ENCODE results near the gene ERN1.

ERN1 gene

DNA sequence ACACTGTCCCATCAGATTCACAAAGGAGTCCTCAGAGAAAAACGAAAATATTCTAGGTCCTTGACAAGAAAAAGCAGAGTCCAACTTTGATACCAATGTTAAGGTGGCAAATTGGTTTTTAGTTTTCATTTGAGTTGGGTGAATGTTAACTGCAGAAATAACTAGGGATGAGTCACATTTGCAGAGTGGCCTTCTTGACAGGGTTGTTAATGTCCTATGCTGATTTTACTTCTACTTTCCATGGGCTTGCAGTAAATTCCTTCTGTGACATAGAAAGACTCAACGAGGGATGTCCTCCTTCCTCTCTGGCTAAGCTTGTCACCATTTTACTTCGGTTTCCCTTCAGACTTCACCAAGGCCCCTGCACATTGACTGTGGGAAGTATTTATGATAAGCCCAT is 62.3 kb downstream of the ERN1 start:
- Histone ChIP-seq H3K27ac (no peak overlapping the region), H3K36me3 (peaks cover 49 to 93% (median 65%) of the 10 kb centered on the region in 3 donors), H3K27me3 (no peaks in the 10 kb centered on the region), H3K9me3 (peaks cover 2 to 15% (median 6%) of the 10 kb centered on the region in 3 donors), H3K4me3 (no peak overlapping the region), H3K4me1 (no peaks in the 10 kb centered on the region)
- intact Hi-C loops (cut with DNase I; ENCODE audit: low total_unique reads): loop anchor here (10.0 kb wide), 1 partner anchor 67 kb away; the partner anchor contains the start of gene ERN1
- no peak for DNase-seq
- TF ChIP-seq, protein P1, sequence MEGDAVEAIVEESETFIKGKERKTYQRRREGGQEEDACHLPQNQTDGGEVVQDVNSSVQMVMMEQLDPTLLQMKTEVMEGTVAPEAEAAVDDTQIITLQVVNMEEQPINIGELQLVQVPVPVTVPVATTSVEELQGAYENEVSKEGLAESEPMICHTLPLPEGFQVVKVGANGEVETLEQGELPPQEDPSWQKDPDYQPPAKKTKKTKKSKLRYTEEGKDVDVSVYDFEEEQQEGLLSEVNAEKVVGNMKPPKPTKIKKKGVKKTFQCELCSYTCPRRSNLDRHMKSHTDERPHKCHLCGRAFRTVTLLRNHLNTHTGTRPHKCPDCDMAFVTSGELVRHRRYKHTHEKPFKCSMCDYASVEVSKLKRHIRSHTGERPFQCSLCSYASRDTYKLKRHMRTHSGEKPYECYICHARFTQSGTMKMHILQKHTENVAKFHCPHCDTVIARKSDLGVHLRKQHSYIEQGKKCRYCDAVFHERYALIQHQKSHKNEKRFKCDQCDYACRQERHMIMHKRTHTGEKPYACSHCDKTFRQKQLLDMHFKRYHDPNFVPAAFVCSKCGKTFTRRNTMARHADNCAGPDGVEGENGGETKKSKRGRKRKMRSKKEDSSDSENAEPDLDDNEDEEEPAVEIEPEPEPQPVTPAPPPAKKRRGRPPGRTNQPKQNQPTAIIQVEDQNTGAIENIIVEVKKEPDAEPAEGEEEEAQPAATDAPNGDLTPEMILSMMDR (IDR thresholded peaks at IDR 0.05): no peak

- no peak for DNase-seq
- Histone ChIP-seq H3K4me3 (no peak overlapping the region), H3K9me3 (peaks cover 2 to 15% (median 6%) of the 10 kb centered on the region in 3 donors), H3K4me1 (no peaks in the 10 kb centered on the region), H3K36me3 (peaks cover 42 to 95% (median 59%) of the 10 kb centered on the region in 3 donors), H3K27ac (no peak overlapping the region), H3K27me3 (no peaks in the 10 kb centered on the region)
- TF ChIP-seq, protein P1 (IDR thresholded peaks at IDR 0.05): no peak
- intact Hi-C loops (cut with DNase I; ENCODE audit: low total_unique reads): loop anchor here (10.0 kb wide), 1 partner anchor 68 kb away; the partner anchor contains the start of gene ERN1
These were observed 63.2 kb downstream of the ERN1 start for GRCh38 chr17:64066716-64067115.

DNA sequence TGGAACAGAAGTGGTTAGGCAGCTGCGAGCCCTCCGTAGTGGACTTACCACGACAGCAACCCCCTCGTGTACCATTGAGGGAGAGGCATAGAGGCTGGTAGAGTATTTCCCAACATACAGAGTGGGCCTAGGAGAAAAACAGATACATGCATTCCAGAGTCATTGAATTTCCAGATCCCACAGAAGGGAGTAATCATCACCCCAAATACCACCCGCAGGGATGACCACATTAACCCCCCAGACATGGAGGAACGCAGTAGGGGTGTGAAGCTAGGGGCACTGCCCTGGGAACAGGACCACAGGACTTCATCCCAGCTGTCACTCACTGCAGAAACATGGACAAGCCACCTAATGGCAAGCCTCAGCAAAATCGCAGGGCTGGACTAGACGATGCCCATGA is 64.8 kb downstream of the ERN1 start:
- TF ChIP-seq, protein P1 (IDR thresholded peaks at IDR 0.05): no peak
- Histone ChIP-seq H3K4me1 (no peaks in the 10 kb centered on the region), H3K36me3 (peaks cover 30 to 95% (median 57%) of the 10 kb centered on the region in 3 donors), H3K9me3 (peaks cover 1 to 15% (median 6%) of the 10 kb centered on the region in 3 donors), H3K27me3 (no peaks in the 10 kb centered on the region), H3K4me3 (no peak overlapping the region), H3K27ac (no peak overlapping the region)
- DNase-seq: no peak
- intact Hi-C loops (cut with DNase I; ENCODE audit: low total_unique reads): loop anchor here (10.0 kb wide), 1 partner anchor 70 kb away; the partner anchor contains the start of gene ERN1

GRCh38 chr17:64064331-64064730 is 65.6 kb downstream of the ERN1 start:
- TF ChIP-seq, protein P1 (IDR thresholded peaks at IDR 0.05): no peak
- no peak overlapping the region for H3K27ac ChIP-seq
- H3K4me3 ChIP-seq: no peak overlapping the region
- peaks cover 0 to 8% (median 2%) of the 10 kb centered on the region in 3 donors for H3K9me3 ChIP-seq
- DNase-seq: no peak
- intact Hi-C loops (cut with DNase I; ENCODE audit: low total_unique reads): loop anchor here (10.0 kb wide), 1 partner anchor 70 kb away; the partner anchor contains the start of gene ERN1
- peaks cover 25 to 95% (median 52%) of the 10 kb centered on the region in 3 donors for H3K36me3 ChIP-seq
- H3K4me1 ChIP-seq: no peaks in the 10 kb centered on the region
- no peaks in the 10 kb centered on the region for H3K27me3 ChIP-seq

DNA sequence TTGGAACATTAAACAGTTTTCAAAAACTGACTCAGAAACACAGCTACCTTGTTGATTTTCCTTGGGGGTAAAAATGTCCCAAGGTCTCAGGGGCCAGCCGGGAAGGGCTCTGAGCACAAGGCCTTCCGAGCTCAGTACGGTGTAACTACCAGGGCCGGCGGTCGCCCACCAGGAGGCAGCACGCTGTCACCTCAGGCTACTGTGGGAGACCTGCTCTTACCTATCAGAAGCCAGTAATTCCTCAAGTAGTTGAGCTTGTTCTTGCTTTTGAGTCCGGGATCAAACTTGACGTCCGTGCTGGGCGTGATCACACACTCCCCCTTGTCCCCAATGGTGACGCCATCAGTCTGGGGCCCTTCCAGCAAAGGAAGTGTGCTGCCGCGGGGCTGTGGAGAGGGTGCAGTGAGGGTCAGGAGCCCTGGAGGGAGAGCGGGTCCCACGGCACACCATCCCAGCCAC is 66.1 kb downstream of the ERN1 start:
- intact Hi-C loops (cut with DNase I; ENCODE audit: low total_unique reads): loop anchor here (10.0 kb wide), 1 partner anchor 71 kb away; the partner anchor contains the start of gene ERN1
- H3K27ac ChIP-seq: no peak overlapping the region
- no peak overlapping the region for H3K4me3 ChIP-seq

More for the DNA sequence above, 66.1 kb downstream of the ERN1 start:
- Histone ChIP-seq H3K36me3 (peaks cover 21 to 95% (median 47%) of the 10 kb centered on the region in 3 donors), H3K27me3 (no peaks in the 10 kb centered on the region), H3K4me1 (no peaks in the 10 kb centered on the region), H3K9me3 (peaks cover 0 to 3% (median 0%) of the 10 kb centered on the region in 3 donors)
- TF ChIP-seq, protein P1 (IDR thresholded peaks at IDR 0.05): peak; percentile 45
- peak in 1 of 2 donors; percentile 47 for DNase-seq

Data from tibial artery (tissue), 4 donors.